EH (cell line): ENCODE results near the gene NUAK2.

ENCODE experiments used
- DNase-seq: peaks from one replicate; pipeline ENCODE4 v3.0.0-alpha.2; 2015; ENCODE audit warnings: low read depth

Gene NUAK2

GRCh38 chr1:205319081-205320018 is 2.2 kb downstream of the NUAK2 start:
- peak; percentile 78 for DNase-seq

- no peak for DNase-seq
Observed at GRCh38 chr1:205318231-205318991, 3.1 kb downstream of the NUAK2 start.

- DNase-seq = peak; percentile 27
Observed at GRCh38 chr1:205317311-205317917, 4.1 kb downstream of the NUAK2 start.

- DNase-seq = no peak
Observed at GRCh38 chr1:205316161-205316566, 5.4 kb downstream of the NUAK2 start.

- DNase-seq = no peak
Observed at GRCh38 chr1:205315008-205315618, 6.4 kb downstream of the NUAK2 start.

GRCh38 chr1:205313563-205314308 is 7.8 kb downstream of the NUAK2 start:
- DNase-seq = peak; percentile 87

- no peak for DNase-seq
Observed at GRCh38 chr1:205312866-205313562, 8.5 kb downstream of the NUAK2 start.

GRCh38 chr1:205310976-205311704 is 10.4 kb downstream of the NUAK2 start:
- no peak for DNase-seq

- no peak for DNase-seq
Observed at GRCh38 chr1:205309741-205310140, 11.8 kb downstream of the NUAK2 start.

GRCh38 chr1:205306929-205307566 is 14.5 kb downstream of the NUAK2 start:
- no peak for DNase-seq

- peak; percentile 27 for DNase-seq
Observed at GRCh38 chr1:205304695-205305070, 16.9 kb downstream of the NUAK2 start.

- no peak for DNase-seq
Observed at GRCh38 chr1:205304046-205304694, 17.4 kb downstream of the NUAK2 start.

- no peak for DNase-seq
Observed at GRCh38 chr1:205303247-205303888, 18.2 kb downstream of the NUAK2 start.

- DNase-seq = peak; percentile 75
Observed at GRCh38 chr1:205301842-205302588, 19.5 kb downstream of the NUAK2 start.

GRCh38 chr1:205301205-205301821 is 20.2 kb downstream of the NUAK2 start:
- peak; percentile 99 for DNase-seq

- DNase-seq = no peak
Observed at GRCh38 chr1:205300149-205300548, 21.4 kb downstream of the NUAK2 start.
